H1 (cell line): Measurements from ENCODE around the gene CBY2. TPM values are rescaled to one million over a fixed set of nuclear protein-coding genes. Genes with fewer than 3 reads are reported as not detected.

ENCODE experiments used
- CTCF ChIA-PET: fragments of 300-600 bp; sonication (Branson Sonifier 250); formaldehyde crosslinking; loops from one replicate; lab custom pipeline; 2021; ENCODE audit not compliant: partially characterized antibody; lab: Charles Lee
- POLR2A ChIA-PET: fragments of 300-600 bp; sonication (Branson Sonifier 250); formaldehyde crosslinking; loops from one replicate; lab custom pipeline; 2021; ENCODE audit warnings: inconsistent platforms; ENCODE audit not compliant: partially characterized antibody; lab: Charles Lee
- DNase-seq, 2 experiments: peaks; one replicate each; pipeline versions ENCODE4 v3.0.0 to v3.0.0-alpha.2; 2010 to 2022; ENCODE audit warnings: low spot score in 2 of 2, low read depth in 1 of 2, mixed read lengths in 1 of 2
- FAIRE-seq: peaks from 2 replicates; lab custom pipeline; 2011; peaks lifted over from hg19 to GRCh38; lab: Jason Lieb, UNC
- H2AFZ ChIP-seq: 2 replicates; pipeline ENCODE4 v1.8.1; 2012; ENCODE audit warnings: low read length, inconsistent platforms
- H2AK5ac ChIP-seq: 2 replicates; pipeline ENCODE4 v1.6.1; 2013; ENCODE audit warnings: low read depth, low read length
- H2BK120ac ChIP-seq: replicated peaks from 2 replicates; pipeline ENCODE3; 2013; ENCODE audit warnings: low read depth, low read length, inconsistent platforms
- H2BK12ac ChIP-seq: 2 replicates; pipeline ENCODE4 v1.6.1; 2013; ENCODE audit warnings: low read depth, low read length
- H2BK15ac ChIP-seq: 2 replicates; pipeline ENCODE4 v1.6.1; 2013; ENCODE audit warnings: low read length
- H2BK20ac ChIP-seq: 2 replicates; pipeline ENCODE4 v1.6.1; 2013; ENCODE audit warnings: low read length
- H2BK5ac ChIP-seq: 2 replicates; pipeline ENCODE4 v1.6.1; 2013; ENCODE audit warnings: low read depth, low read length
- H3K14ac ChIP-seq: 2 replicates; pipeline ENCODE4 v1.6.1; 2013; ENCODE audit warnings: inconsistent platforms; ENCODE audit not compliant: insufficient read length
- H3K18ac ChIP-seq: 2 replicates; pipeline ENCODE4 v1.6.1; 2013; ENCODE audit warnings: low read length; ENCODE audit errors: extremely low read depth
- H3K23ac ChIP-seq: 2 replicates; pipeline ENCODE4 v1.6.1; 2013; ENCODE audit warnings: inconsistent platforms; ENCODE audit not compliant: insufficient read length
- H3K23me2 ChIP-seq: 2 replicates; pipeline ENCODE4 v1.6.1; 2013; ENCODE audit warnings: low read depth, low read length
- H3K27ac ChIP-seq: 2 replicates; pipeline ENCODE4 v1.6.1; 2011; ENCODE audit warnings: low read depth, low read length, inconsistent platforms
- H3K27me3 ChIP-seq, 4 experiments: replicated peaks in 1 of 4; 1 replicate in 1 of 4; 2 replicates in 3 of 4; pipeline versions ENCODE4 v1.6.1 to v1.8.1; 2011 to 2013; ENCODE audit warnings: low read length in 3 of 4, mild to moderate bottlenecking in 3 of 4, inconsistent platforms in 2 of 4, mixed read lengths in 2 of 4, moderate library complexity in 1 of 4; ENCODE audit not compliant: control insufficient read depth in 3 of 4, insufficient read depth in 3 of 4; ENCODE audit errors: extremely low read depth in 1 of 4
- H3K36me3 ChIP-seq, 4 experiments: 2 replicates each; pipeline versions ENCODE4 v1.6.1 to v1.8.1; 2011 to 2013; ENCODE audit warnings: mild to moderate bottlenecking in 4 of 4, low read length in 3 of 4, moderate library complexity in 2 of 4, control low read depth in 1 of 4, inconsistent platforms in 1 of 4; ENCODE audit not compliant: insufficient read depth in 4 of 4, control insufficient read depth in 2 of 4
- H3K4ac ChIP-seq: replicated peaks from 2 replicates; pipeline ENCODE3; 2013; ENCODE audit warnings: low read length, low read depth, mixed read lengths, inconsistent platforms; ENCODE audit not compliant: insufficient read length
- H3K4me1 ChIP-seq, 4 experiments: replicated peaks in 1 of 4; 1 replicate in 1 of 4; 2 replicates in 3 of 4; pipeline versions ENCODE4 v1.6.1 to v1.8.1; 2011 to 2013; ENCODE audit warnings: low read length in 3 of 4, inconsistent platforms in 2 of 4, mixed read lengths in 1 of 4; ENCODE audit not compliant: insufficient read depth in 4 of 4, control insufficient read depth in 3 of 4
- H3K4me2 ChIP-seq, 2 experiments: 2 replicates each; pipeline versions ENCODE4 v1.6.1 to v1.8.1; 2011 to 2013; ENCODE audit warnings: low read depth in 2 of 2, low read length in 2 of 2, control low read depth in 1 of 2, inconsistent platforms in 1 of 2, mild to moderate bottlenecking in 1 of 2; ENCODE audit not compliant: insufficient read depth in 1 of 2
- H3K4me3 ChIP-seq, 4 experiments: fragments of 200-600, 300-600 bp in 1 of 4; sonication (generic), shearing (Covaris generic), sonication (Bioruptor Twin) in 1 of 4; 2 replicates each; pipeline versions ENCODE4 v1.5.1 to v1.8.1; 2011 to 2016; ENCODE audit warnings: low read length in 4 of 4, low read depth in 3 of 4, control low read depth in 2 of 4, inconsistent platforms in 2 of 4, mild to moderate bottlenecking in 2 of 4, mixed read lengths in 1 of 4, moderate library complexity in 1 of 4; ENCODE audit not compliant: insufficient read depth in 2 of 4; ENCODE audit errors: extremely low read depth in 1 of 4
- H3K56ac ChIP-seq: replicated peaks from 2 replicates; pipeline ENCODE3; 2013; ENCODE audit warnings: low read depth, mild to moderate bottlenecking, mixed read lengths, low read length, inconsistent platforms; ENCODE audit not compliant: insufficient read length
- H3K79me1 ChIP-seq: 2 replicates; pipeline ENCODE4 v1.6.1; 2013; ENCODE audit warnings: low read depth, low read length, control low read depth
- H3K79me2 ChIP-seq, 2 experiments: 2 replicates each; pipeline versions ENCODE4 v1.6.1 to v1.8.1; 2012 to 2013; ENCODE audit warnings: low read length in 2 of 2, mild to moderate bottlenecking in 2 of 2, inconsistent platforms in 1 of 2; ENCODE audit not compliant: insufficient read depth in 2 of 2, control insufficient read depth in 1 of 2
- H3K9ac ChIP-seq, 4 experiments: replicated peaks in 1 of 4; 1 replicate in 1 of 4; 2 replicates in 3 of 4; pipeline versions ENCODE4 v1.6.1 to v1.8.1; 2011 to 2013; ENCODE audit warnings: low read depth in 3 of 4, low read length in 3 of 4, control low read depth in 2 of 4, mild to moderate bottlenecking in 2 of 4, moderate library complexity in 2 of 4, inconsistent platforms in 1 of 4; ENCODE audit errors: extremely low read depth in 1 of 4
- H3K9me3 ChIP-seq, 2 experiments: 2 replicates each; pipeline versions ENCODE4 v1.6.1 to v1.8.1; 2012 to 2013; ENCODE audit warnings: mild to moderate bottlenecking in 2 of 2, moderate library complexity in 2 of 2, control low read depth in 1 of 2, inconsistent platforms in 1 of 2, low read depth in 1 of 2, low read length in 1 of 2, mixed read lengths in 1 of 2; ENCODE audit not compliant: insufficient read depth in 2 of 2
- H4K20me1 ChIP-seq, 2 experiments: replicated peaks in 1 of 2; 2 replicates each; pipeline versions ENCODE3 to v1.8.1; 2011 to 2013; ENCODE audit warnings: inconsistent platforms in 2 of 2, low read length in 2 of 2, mild to moderate bottlenecking in 1 of 2; ENCODE audit not compliant: insufficient read depth in 2 of 2, control insufficient read depth in 1 of 2
- H4K5ac ChIP-seq: 2 replicates; pipeline ENCODE4 v1.6.1; 2013; ENCODE audit warnings: low read length, low read depth, mixed read lengths, inconsistent platforms; ENCODE audit not compliant: insufficient read length
- H4K8ac ChIP-seq: 2 replicates; pipeline ENCODE4 v1.8.0; 2013; ENCODE audit warnings: mild to moderate bottlenecking, moderate library complexity, low read length, inconsistent platforms; ENCODE audit not compliant: insufficient read depth; ENCODE audit errors: extremely low read depth
- H4K91ac ChIP-seq: replicated peaks from 2 replicates; pipeline ENCODE3; 2013; ENCODE audit warnings: low read length, mixed read lengths, inconsistent platforms; ENCODE audit not compliant: insufficient read length
- BRCA1 ChIP-seq: IDR thresholded peaks from 2 replicates; pipeline ENCODE4 v1.6.1; 2012; ENCODE audit warnings: low read depth, low read length, improper control_type of control experiment
- CTCF ChIP-seq, 3 experiments: IDR thresholded peaks; 1 replicate in 2 of 3; 2 replicates in 1 of 3; pipeline versions ENCODE4 v1.5.1 to v1.6.1; 2011; ENCODE audit warnings: low read length in 3 of 3, mild to moderate bottlenecking in 3 of 3, inconsistent platforms in 2 of 3, low read depth in 1 of 3, moderate library complexity in 1 of 3; ENCODE audit not compliant: insufficient read depth in 1 of 3; ENCODE audit errors: control extremely low read depth in 1 of 3
- HDAC6 ChIP-seq: IDR thresholded peaks from one replicate; pipeline ENCODE4 v1.7.1; 2012; ENCODE audit warnings: low read depth, mild to moderate bottlenecking, inconsistent platforms, low read length, moderate library complexity
- MAX ChIP-seq: IDR thresholded peaks from 2 replicates; pipeline ENCODE4 v1.6.1; 2012; ENCODE audit warnings: inconsistent platforms
- RAD21 ChIP-seq, 2 experiments: IDR thresholded peaks in 1 of 2; conservative IDR thresholded peaks in 1 of 2; 2 replicates each; pipeline ENCODE4 v1.6.1; 2011; ENCODE audit warnings: low read depth in 2 of 2, low read length in 2 of 2, improper control_type of control experiment in 1 of 2, inconsistent platforms in 1 of 2, mild to moderate bottlenecking in 1 of 2, moderate library complexity in 1 of 2
- SIX5 ChIP-seq: IDR thresholded peaks from 2 replicates; pipeline ENCODE4 v1.6.1; 2011; ENCODE audit warnings: mild to moderate bottlenecking, low read depth, low read length
- YY1 ChIP-seq: IDR thresholded peaks from 2 replicates; pipeline ENCODE4 v1.6.1; 2011; ENCODE audit warnings: low read depth, mild to moderate bottlenecking, low read length
- WGBS, 2 experiments: shearing (Covaris generic) in 1 of 2; methylation state at CpG; one replicate each; pipeline versions ENCODE4 v1.1.6 to v1.1.7; 2013 to 2015; ENCODE audit warnings: low lambda C conversion rate in 2 of 2, mixed read lengths in 2 of 2, inconsistent platforms in 1 of 2, low coverage in 1 of 2, missing lambda C conversion rate in 1 of 2; ENCODE audit not compliant: insufficient replicate concordance in 2 of 2, insufficient coverage in 1 of 2, insufficient read length in 1 of 2; ENCODE audit errors: extremely low coverage in 1 of 2, missing lambda C conversion rate in 1 of 2; 5-methylcytosine and 5-hydroxymethylcytosine counted together
- polyA plus RNA-seq, 7 experiments: library from polyadenylated mRNA; depleted of rRNA in 3 of 7; stranded (reverse) in 5 of 7; unstranded in 2 of 7; fragments of >200 nt in 5 of 7; fragments of 200-250 nt in 2 of 7; gene quantifications; 1 replicate in 5 of 7; 2 replicates in 1 of 7; 4 replicates in 1 of 7; pipeline versions ENCODE4 v1.2.1 to v1.2.3, GENCODE V29; 2011 to 2013; ENCODE audit warnings: missing spikeins in 2 of 7, mixed read lengths in 2 of 7
- total RNA-seq: library from RNA; stranded (reverse); fragmentation: NEBNext Ultra II Directional; extraction: Animal tissue kit (Norgen Biotek cat#: 25700); gene quantifications from 2 replicates; pipeline ENCODE4 v1.2.1, GENCODE V29; 2021

The CBY2 gene
- total and polyA plus RNA-seq, 2 of the 8 experiments (the other 6 are each of a cell fraction or from before 2014, with no cell fraction given) = not detected

- no peak for TF ChIP-seq SIX5
- TF ChIP-seq HDAC6 = no peak
- peak; percentile 39 to 56 for TF ChIP-seq RAD21 (IDR thresholded peaks at IDR 0.05 in 1 of 2, conservative IDR thresholded peaks at IDR 0.05 in 1 of 2; ENCODE audit: low read depth in 2 of 2, low read length in 2 of 2)
- TF ChIP-seq BRCA1 = no peak
- peak; percentile 51; the same call in 1 of the 2 replicates for TF ChIP-seq MAX
- peak; percentile 51 to 74 (median 71) for TF ChIP-seq CTCF (IDR thresholded peaks at IDR 0.05; ENCODE audit: control extremely low read depth in 1 of 3, insufficient read depth in 1 of 3, low read depth in 1 of 3, low read length in 3 of 3)
- peak; percentile 58; the same call in 1 of the 2 replicates for TF ChIP-seq YY1
- Histone ChIP-seq H3K4me1 (no peaks in the 10 kb centered on the region), H2BK120ac (no peak overlapping the region), H4K5ac (no peak overlapping the region), H2BK5ac (no peak overlapping the region), H3K79me2 (no peaks in the 10 kb centered on the region), H3K36me3 (no peaks in the 10 kb centered on the region), H3K14ac (no peak overlapping the region), H3K23ac (no peak overlapping the region), H3K9me3 (no peaks in the 10 kb centered on the region), H3K18ac (no peak overlapping the region), H2BK20ac (no peak overlapping the region), H2AFZ (peak overlapping the region; percentile 40; the same call in 1 of the 2 replicates), H3K4me3 (no peak overlapping the region), H4K20me1 (no peaks in the 10 kb centered on the region), H2BK15ac (no peak overlapping the region), H3K4me2 (no peak overlapping the region), H3K9ac (no peak overlapping the region), H3K27ac (no peak overlapping the region), H3K23me2 (no peaks in the 10 kb centered on the region), H2BK12ac (no peak overlapping the region), H4K8ac (no peak overlapping the region), H3K4ac (no peak overlapping the region), H3K79me1 (no peaks in the 10 kb centered on the region), H3K27me3 (no peaks in the 10 kb centered on the region), H3K56ac (no peak overlapping the region), H2AK5ac (no peak overlapping the region), H4K91ac (no peak overlapping the region)
- WGBS, 2 experiments = 77% methylated on average over 2 of the region's 2 CpGs; no CpG with 5 or more reads in 1 of the 2 experiments
- POLR2A ChIA-PET = no interaction called here
- CTCF ChIA-PET = interaction anchor here (0.6 to 2.9 kb wide), 10 partner anchors 8 to 492 kb away, joined by 3 to 22 read pairs (median 4); no protein-coding TSS in a partner anchor
- DNase-seq (peak in 1 of 2 experiments; percentile 71), FAIRE-seq (peak; percentile 63)
These were observed 35.5 kb downstream of the CBY2 start for GRCh38 chr13:45737571-45738017.
